ENCODE results near the gene PDK2.

Gene PDK2

GRCh38 chr17:50094753-50095619 is at the start of gene PDK2:
Gene PDK2, plus strand, starts transcription at chr17:50095351. Its CDS starts 85 bp downstream, at chr17:50095436.
- DNase-seq (ENCODE audit: low read depth) = peak; percentile 92

GRCh38 chr17:50046179-50046578 is 49.0 kb upstream of the PDK2 start:
- DNase-seq (ENCODE audit: low read depth) = no peak

GRCh38 chr17:50046667-50047066 is 48.5 kb upstream of the PDK2 start:
- no peak for DNase-seq (ENCODE audit: low read depth)

- DNase-seq (ENCODE audit: low read depth) = no peak
Measured at GRCh38 chr17:50047083-50047482, 48.1 kb upstream of the PDK2 start.

- no peak for DNase-seq (ENCODE audit: low read depth)
Measured at GRCh38 chr17:50047488-50048126, 47.5 kb upstream of the PDK2 start.

GRCh38 chr17:50048146-50048720 is 46.9 kb upstream of the PDK2 start:
- DNase-seq (ENCODE audit: low read depth) = no peak

GRCh38 chr17:50048988-50049387 is 46.2 kb upstream of the PDK2 start:
- DNase-seq (ENCODE audit: low read depth) = no peak

GRCh38 chr17:50049636-50050035 is 45.5 kb upstream of the PDK2 start:
- DNase-seq (ENCODE audit: low read depth) = no peak

GRCh38 chr17:50050431-50051032 is 44.6 kb upstream of the PDK2 start:
- no peak for DNase-seq (ENCODE audit: low read depth)

GRCh38 chr17:50051082-50051576 is 44.0 kb upstream of the PDK2 start:
- peak; percentile 53 for DNase-seq (ENCODE audit: low read depth)

GRCh38 chr17:50051606-50052005 is 43.5 kb upstream of the PDK2 start:
- no peak for DNase-seq (ENCODE audit: low read depth)

GRCh38 chr17:50052241-50052796 is 42.8 kb upstream of the PDK2 start:
- no peak for DNase-seq (ENCODE audit: low read depth)

GRCh38 chr17:50052822-50053653 is 42.1 kb upstream of the PDK2 start:
- no peak for DNase-seq (ENCODE audit: low read depth)

GRCh38 chr17:50053654-50053960 is 41.5 kb upstream of the PDK2 start:
- no peak for DNase-seq (ENCODE audit: low read depth)

- no peak for DNase-seq (ENCODE audit: low read depth)
Measured at GRCh38 chr17:50055055-50055425, 40.1 kb upstream of the PDK2 start.

GRCh38 chr17:50055426-50056216 is 39.5 kb upstream of the PDK2 start, which contains the start of gene ITGA3:
Gene ITGA3, plus strand, starts transcription at chr17:50056110. Its CDS starts 330 bp downstream, at chr17:50056440.
- peak; percentile 55 for DNase-seq (ENCODE audit: low read depth)

GRCh38 chr17:50056217-50056960 is 38.8 kb upstream of the PDK2 start:
- peak; percentile 52 for DNase-seq (ENCODE audit: low read depth)

- DNase-seq (ENCODE audit: low read depth) = no peak
Measured at GRCh38 chr17:50056961-50057330, 38.2 kb upstream of the PDK2 start.

- DNase-seq (ENCODE audit: low read depth) = no peak
Measured at GRCh38 chr17:50057521-50057991, 37.6 kb upstream of the PDK2 start.

All from stimulated activated CD4-positive, alpha-beta T cell treated with anti-CD3 and anti-CD28 coated beads, Interleukin-2, amount 100 ng/mL, for 4 hours (primary cell).